Natural killer cell (primary cell): ENCODE data around the gene NTHL1. TPM values are rescaled to one million over a fixed set of nuclear protein-coding genes. Genes with fewer than 3 reads are reported as not detected.
A peak's percentile ranks its signal among the peaks of the same experiment; 100 is the strongest.

Experiments
- ATAC-seq, 3 donors: fragments of 150-1000 bp in 2 of 3; fragments of 200-7000 bp in 1 of 3; cut with Tn5 transposase; 1 replicate in 1 of 3; 2 replicates in 2 of 3; pipeline ENCODE4 v1.10.0; 2021; ENCODE audit warnings: mild to moderate bottlenecking in 2 of 3, moderate library complexity in 2 of 3
- DNase-seq, 2 donors: peaks; one replicate each; pipeline versions ENCODE4 v3.0.0 to v3.0.0-alpha.2; 2013 to 2021; ENCODE audit warnings: mixed read lengths in 1 of 2
- H3K27ac ChIP-seq: one replicate; pipeline ENCODE4 v1.5.1; 2013; ENCODE audit warnings: mild to moderate bottlenecking, low read length
- H3K27me3 ChIP-seq: one replicate; pipeline ENCODE4 v1.6.1; 2013; ENCODE audit warnings: low read length; ENCODE audit not compliant: control insufficient read depth, insufficient read depth
- H3K36me3 ChIP-seq: one replicate; pipeline ENCODE4 v1.6.1; 2013; ENCODE audit warnings: low read length; ENCODE audit not compliant: control insufficient read depth, insufficient read depth
- H3K4me1 ChIP-seq: one replicate; pipeline ENCODE4 v1.6.1; 2013; ENCODE audit warnings: low read length; ENCODE audit not compliant: control insufficient read depth, insufficient read depth
- H3K4me3 ChIP-seq: one replicate; pipeline ENCODE4 v1.5.1; 2013; ENCODE audit warnings: low read length
- H3K9me3 ChIP-seq: one replicate; pipeline ENCODE4 v1.6.1; 2013; ENCODE audit warnings: low read length; ENCODE audit not compliant: control insufficient read depth, insufficient read depth
- H3K27ac Mint-ChIP-seq, 2 donors: one replicate each; pipeline ENCODE4 v1.8.0; 2022; ENCODE audit warnings: mild to moderate bottlenecking in 2 of 2, mixed read lengths in 2 of 2, moderate library complexity in 1 of 2
- H3K27me3 Mint-ChIP-seq, 2 donors: one replicate each; pipeline ENCODE4 v1.8.0; 2022; ENCODE audit warnings: low read depth in 2 of 2, mixed read lengths in 2 of 2
- H3K36me3 Mint-ChIP-seq: one replicate; pipeline ENCODE4 v1.8.0; 2022; ENCODE audit warnings: mixed read lengths
- H3K4me1 Mint-ChIP-seq, 2 donors: one replicate each; pipeline ENCODE4 v1.8.0; 2022; ENCODE audit warnings: mixed read lengths in 2 of 2
- H3K4me3 Mint-ChIP-seq: one replicate; pipeline ENCODE4 v1.8.0; 2022; ENCODE audit warnings: mild to moderate bottlenecking, moderate library complexity, mixed read lengths
- H3K9me3 Mint-ChIP-seq, 2 donors: one replicate each; pipeline ENCODE4 v1.8.0; 2022; ENCODE audit warnings: mixed read lengths in 2 of 2
- WGBS: methylation state at CpG from one replicate; pipeline ENCODE4 v1.1.7; 2013; ENCODE audit warnings: missing lambda C conversion rate; ENCODE audit not compliant: insufficient coverage; 5-methylcytosine and 5-hydroxymethylcytosine counted together
- intact Hi-C: fragments of 100-400 bp; cut with micrococcal nuclease; formaldehyde crosslinking; loops from one replicate; pipeline ENCODE4 v1.14.2; 2022
- total RNA-seq, 4 donors: library from RNA; stranded (reverse); fragments of 120-200 nt in 1 of 4; gene quantifications; one replicate each; pipeline versions ENCODE4 v1.2.3 to v1.2.4, GENCODE V29; 2013 to 2022
- TF ChIP-seq, protein P1 (sequence below): fragments of 200-600 bp; IDR thresholded peaks from one replicate; pipeline ENCODE4 v1.8.0; 2022; ENCODE audit warnings: antibody characterized with exemption

The NTHL1 gene
- total RNA-seq, 3 donors from 2014 or later (not counting 1 experiment from before 2014, with no cell fraction given): 8.7 to 12.9 (median 9.7) TPM

DNA sequence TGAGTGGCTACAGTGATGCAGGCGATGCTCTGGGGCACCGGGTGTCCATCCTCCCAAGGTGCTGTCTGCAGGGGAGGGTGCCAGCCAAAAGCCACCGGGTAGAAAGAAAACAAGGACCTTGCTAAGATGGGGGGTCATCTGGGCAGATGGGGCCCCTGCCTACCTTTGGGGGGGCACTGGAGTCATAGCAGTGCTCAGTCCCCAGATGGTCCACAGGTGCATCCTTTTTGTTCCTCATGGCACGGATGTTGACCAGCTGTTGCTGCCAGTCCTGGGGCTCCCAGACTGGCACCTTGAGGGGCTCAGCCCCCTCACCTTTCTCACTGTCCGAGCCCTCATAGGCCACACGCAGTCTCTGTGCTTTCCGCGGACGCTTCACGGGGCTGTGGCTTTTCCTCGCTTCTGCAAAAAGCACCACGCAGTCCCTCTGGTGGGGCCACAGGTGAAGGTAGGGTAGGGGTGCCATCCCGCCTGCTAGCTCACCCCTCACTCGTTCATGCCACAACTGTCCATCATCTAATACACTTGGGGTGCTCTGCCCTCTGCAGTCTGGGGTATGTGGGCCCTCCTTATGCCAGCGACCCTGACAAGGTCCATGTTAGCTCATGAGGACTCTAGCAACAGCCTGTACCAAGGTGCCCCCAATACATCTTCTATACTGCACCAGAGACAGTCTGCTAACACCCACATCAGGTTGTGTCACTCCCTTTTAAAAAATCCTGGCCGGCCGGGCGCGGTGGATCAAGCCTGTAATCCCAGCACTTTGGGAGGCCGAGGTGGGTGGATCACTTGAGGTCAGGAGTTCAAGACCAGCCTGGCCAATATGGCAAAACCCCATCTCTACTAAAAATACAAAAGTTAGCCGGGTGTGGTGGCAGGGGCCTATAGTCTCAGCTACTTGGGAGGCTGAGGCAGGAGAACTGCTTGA, 1.4 kb downstream of the NTHL1 start:
- intact Hi-C loops: no loop called here
- peaks cover 14 to 26% of the 10 kb centered on the region in 2 donors for H3K4me1 Mint-ChIP-seq
- H3K9me3 Mint-ChIP-seq: no peaks in the 10 kb centered on the region
- H3K4me1 ChIP-seq: peaks cover 35% of the 10 kb centered on the region
- no peak overlapping the region for H3K27ac ChIP-seq
- WGBS: 93% methylated on average over 20 of the region's 21 CpGs
- no peaks in the 10 kb centered on the region for H3K27me3 Mint-ChIP-seq
- H3K36me3 ChIP-seq: peaks cover 5% of the 10 kb centered on the region
- no peaks in the 10 kb centered on the region for H3K36me3 Mint-ChIP-seq
- H3K4me3 ChIP-seq: no peak overlapping the region
- H3K4me3 Mint-ChIP-seq: peak overlapping the region; percentile 91
- TF ChIP-seq, protein P1, sequence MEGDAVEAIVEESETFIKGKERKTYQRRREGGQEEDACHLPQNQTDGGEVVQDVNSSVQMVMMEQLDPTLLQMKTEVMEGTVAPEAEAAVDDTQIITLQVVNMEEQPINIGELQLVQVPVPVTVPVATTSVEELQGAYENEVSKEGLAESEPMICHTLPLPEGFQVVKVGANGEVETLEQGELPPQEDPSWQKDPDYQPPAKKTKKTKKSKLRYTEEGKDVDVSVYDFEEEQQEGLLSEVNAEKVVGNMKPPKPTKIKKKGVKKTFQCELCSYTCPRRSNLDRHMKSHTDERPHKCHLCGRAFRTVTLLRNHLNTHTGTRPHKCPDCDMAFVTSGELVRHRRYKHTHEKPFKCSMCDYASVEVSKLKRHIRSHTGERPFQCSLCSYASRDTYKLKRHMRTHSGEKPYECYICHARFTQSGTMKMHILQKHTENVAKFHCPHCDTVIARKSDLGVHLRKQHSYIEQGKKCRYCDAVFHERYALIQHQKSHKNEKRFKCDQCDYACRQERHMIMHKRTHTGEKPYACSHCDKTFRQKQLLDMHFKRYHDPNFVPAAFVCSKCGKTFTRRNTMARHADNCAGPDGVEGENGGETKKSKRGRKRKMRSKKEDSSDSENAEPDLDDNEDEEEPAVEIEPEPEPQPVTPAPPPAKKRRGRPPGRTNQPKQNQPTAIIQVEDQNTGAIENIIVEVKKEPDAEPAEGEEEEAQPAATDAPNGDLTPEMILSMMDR: no peak
- H3K27ac Mint-ChIP-seq: no peak overlapping the region
- DNase-seq (no peak), ATAC-seq (no peak)
- H3K27me3 ChIP-seq: no peaks in the 10 kb centered on the region
- no peaks in the 10 kb centered on the region for H3K9me3 ChIP-seq

- Histone ChIP-seq H3K36me3 (peaks cover 2% of the 10 kb centered on the region), H3K27me3 (no peaks in the 10 kb centered on the region), H3K4me1 (peaks cover 38% of the 10 kb centered on the region), H3K4me3 (no peak overlapping the region), H3K9me3 (no peaks in the 10 kb centered on the region), H3K27ac (no peak overlapping the region)
- TF ChIP-seq, protein P1: no peak
- no peak for ATAC-seq
- Mint-ChIP-seq H3K27ac (no peak overlapping the region), H3K9me3 (no peaks in the 10 kb centered on the region), H3K36me3 (no peaks in the 10 kb centered on the region), H3K27me3 (no peaks in the 10 kb centered on the region), H3K4me1 (peaks cover 14 to 26% of the 10 kb centered on the region in 2 donors), H3K4me3 (no peak overlapping the region)
- intact Hi-C loops: no loop called here
- no peak for DNase-seq
- WGBS: 81% methylated on average over 22 of the region's 22 CpGs
These were observed 3.1 kb downstream of the NTHL1 start for GRCh38 chr16:2044541-2044940.

DNA sequence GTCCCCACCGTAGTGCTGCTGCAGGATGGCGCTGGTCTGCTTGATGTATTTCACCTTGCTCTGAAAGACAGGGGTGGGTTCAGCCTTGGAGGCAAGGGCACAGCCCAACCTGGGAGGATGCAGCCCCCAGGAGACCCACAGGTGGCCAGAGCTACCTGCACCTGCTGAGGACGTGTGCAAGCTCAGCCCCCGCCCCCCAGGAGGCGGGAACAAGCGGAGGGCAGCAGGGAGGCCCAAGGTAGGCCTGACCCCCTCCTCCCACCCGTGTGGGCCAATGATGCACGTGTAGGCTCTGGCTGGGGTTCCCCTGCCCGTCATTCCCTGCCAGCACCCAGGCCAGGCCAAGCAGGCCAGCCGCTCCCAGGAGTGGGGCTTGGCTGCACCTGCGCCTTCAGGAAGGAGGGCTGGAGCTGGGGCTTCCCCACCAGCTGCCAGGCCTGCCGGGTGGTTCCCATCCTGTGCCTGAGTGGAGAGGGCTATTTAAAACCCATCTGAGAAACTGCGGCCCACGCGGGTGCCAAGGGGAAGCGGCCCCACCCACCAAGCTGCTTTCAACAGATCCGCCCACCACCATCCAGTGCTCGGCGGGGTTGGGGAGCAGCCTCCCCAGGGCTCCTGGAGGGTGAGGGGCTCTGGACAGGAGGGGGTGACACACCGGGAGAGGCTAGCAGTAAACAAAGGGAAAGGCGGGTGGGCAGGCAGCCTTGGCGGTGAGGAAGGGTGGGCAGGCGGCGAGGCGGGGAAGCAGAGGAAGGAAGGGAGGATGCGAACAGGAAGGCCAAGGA, 3.8 kb downstream of the NTHL1 start:
- Histone ChIP-seq H3K4me1 (peaks cover 41% of the 10 kb centered on the region), H3K27me3 (no peaks in the 10 kb centered on the region), H3K36me3 (peaks cover 2% of the 10 kb centered on the region), H3K27ac (no peak overlapping the region), H3K4me3 (no peak overlapping the region), H3K9me3 (no peaks in the 10 kb centered on the region)
- no peak overlapping the region for H3K4me3 Mint-ChIP-seq
- no peaks in the 10 kb centered on the region for H3K27me3 Mint-ChIP-seq
- H3K27ac Mint-ChIP-seq: no peak overlapping the region
- peaks cover 13 to 25% of the 10 kb centered on the region in 2 donors for H3K4me1 Mint-ChIP-seq
- TF ChIP-seq, protein P1: no peak
- no peak for DNase-seq
- no peaks in the 10 kb centered on the region for H3K9me3 Mint-ChIP-seq
- no peaks in the 10 kb centered on the region for H3K36me3 Mint-ChIP-seq
- 69% methylated on average over 26 of the region's 26 CpGs for WGBS
- intact Hi-C loops: no loop called here
- no peak for ATAC-seq
